DMS53 treated with DMSO at 0.1 percent for 48 hours (cell line): ENCODE results near the gene DEFB112.

ENCODE experiments used
- DNase-seq: peaks from one replicate; lab custom pipeline; 2025; ENCODE audit not compliant: unreplicated experiment; lab: John Stamatoyannopoulos, UW

DEFB112 gene, protein sequence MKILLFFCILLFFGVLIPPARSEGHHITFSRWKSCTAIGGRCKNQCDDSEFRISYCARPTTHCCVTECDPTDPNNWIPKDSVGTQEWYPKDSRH

DNA sequence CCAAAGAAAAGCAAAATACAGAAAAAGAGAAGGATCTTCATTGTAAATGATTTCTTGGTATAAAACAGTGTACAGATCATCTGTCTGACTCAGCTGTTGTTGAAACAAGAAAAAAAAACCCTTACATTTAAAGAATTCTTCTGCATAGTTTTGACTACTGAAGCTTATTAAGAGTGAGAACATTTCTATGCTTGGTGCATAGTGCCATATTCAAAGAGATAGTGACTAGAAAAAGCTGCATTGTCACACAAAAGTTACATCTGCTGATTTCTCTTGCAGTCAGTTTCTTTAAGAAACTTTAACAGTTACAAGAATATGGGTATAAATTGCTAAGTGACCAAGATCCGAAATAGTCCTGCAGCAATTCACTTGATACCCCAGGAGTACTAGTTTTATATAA is at the start of gene DEFB112:
Gene DEFB112 (minus strand): TSS at position 101 of the 400 bp plus-strand sequence. CDS start 60 bp downstream, at position 41.
- no peak for DNase-seq

DNA sequence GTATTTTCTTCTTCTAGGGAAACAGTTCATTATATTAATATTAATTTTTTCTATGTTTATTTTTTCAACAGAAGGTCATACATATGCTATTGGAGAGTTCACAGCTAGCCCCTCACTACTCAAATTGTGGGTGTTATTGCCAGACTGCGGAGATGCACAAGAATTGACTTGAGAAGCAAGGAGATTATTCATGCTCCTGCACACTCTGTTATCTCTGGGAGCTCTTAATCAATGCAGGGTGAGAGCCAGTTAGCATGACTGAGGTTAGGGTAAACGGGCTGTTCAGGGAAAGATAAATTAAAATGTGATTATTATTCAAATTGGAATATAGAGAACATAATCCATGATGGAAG is 48.9 kb upstream of the DEFB112 start:
- no peak for DNase-seq

DNA sequence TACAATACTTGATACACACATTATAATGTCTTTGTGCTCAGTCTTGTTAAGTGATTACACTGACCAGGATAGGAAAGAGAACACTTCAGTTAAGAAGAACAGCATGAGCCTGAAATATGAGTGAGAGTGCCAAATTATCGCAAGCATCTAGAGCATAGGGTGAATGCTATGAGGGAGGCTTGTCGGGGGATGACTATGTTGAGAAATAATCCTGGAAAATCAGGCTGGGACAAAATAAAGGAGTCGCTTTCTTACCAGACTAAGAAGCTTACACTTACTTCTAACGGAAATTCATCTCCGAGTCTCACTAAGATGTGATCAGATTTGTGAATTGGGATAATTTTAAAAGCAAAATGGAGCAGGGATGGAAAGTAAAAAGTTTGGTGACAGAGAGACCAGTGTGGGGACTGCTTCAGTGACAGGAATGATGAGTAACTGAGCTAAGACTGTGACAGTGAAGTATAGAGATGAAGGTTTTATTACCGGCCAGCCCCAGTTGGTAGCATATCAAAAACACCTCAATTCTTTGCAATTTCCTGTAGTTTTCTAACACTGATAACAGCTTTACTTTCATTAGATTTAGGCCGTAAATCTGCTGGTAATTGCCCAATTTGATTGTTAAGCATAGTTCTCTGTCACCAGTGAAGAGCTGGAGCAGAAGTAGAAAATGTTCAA is 48.4 kb upstream of the DEFB112 start:
- DNase-seq = no peak

DNA sequence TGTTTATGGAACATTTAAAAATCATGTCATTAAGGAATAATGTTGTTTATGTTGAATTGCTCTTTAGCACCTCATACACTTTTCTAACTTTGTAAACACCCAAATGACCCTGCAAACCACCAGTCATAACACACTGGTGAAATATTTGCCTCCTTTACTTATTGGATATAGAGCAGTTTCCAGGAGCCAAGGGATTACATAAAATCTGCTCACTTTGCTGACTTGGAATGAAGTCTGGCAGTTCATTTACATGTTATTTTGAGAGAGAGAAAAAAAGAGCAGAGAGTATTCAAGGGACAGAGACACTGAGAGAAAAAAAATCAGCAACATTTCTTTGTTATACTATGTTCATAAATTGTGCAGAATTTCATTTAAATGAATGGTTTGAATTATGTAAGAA is 46.6 kb upstream of the DEFB112 start:
- no peak for DNase-seq

DNA sequence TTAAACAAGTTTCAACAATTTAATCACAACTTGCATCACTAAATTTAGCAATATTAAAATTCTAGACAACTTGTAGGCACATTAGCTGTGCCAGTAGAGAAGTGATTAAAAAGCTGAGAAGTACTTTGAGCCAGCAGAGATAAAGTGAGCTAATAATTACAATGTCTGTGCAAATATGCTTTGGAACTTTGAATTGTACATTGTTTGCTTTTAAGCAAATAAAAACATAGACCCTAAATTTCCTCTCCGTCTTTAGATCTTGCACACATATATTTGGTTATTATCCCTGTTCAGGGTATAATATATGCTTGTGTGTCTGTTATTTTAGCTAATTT is 44.2 kb upstream of the DEFB112 start:
- DNase-seq = no peak

DNA sequence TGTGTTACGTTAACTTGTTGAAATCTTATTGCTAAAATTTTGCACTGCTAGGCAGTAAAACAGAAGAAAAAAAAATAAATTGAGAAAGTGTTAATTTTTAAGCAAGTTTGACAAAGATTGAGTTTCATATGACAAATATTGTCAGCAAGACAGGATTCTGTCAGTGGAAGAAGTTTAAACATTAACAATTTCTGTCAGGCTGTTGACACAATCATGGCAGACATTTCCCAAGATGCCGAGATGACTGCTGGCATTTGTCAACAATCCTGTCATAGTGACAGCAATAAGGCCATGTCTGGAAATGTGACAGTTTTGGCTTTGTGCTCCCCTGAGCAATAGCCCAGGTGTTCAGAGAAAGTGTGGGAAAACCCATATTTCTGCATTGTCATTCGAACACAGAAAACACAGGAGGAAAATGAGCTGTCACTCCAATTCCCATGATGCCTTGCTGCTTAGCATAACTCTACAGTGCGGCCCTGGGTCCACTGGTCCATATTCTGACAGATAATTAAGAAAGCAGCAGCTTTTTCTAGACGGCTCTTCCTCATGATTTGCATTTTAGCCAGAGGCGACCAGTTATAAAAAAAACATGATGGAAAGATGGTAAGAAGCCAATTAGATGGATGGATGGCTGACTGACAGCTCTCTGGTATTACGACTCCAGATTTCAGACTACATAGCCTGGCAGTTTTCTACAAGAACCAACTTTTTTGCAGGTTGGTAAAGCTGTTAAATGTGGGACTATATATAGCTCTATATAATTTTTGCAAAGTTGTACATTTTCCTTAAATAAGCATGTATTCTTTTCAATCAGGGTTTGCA is 43.6 kb upstream of the DEFB112 start:
- DNase-seq = peak; percentile 33

DNA sequence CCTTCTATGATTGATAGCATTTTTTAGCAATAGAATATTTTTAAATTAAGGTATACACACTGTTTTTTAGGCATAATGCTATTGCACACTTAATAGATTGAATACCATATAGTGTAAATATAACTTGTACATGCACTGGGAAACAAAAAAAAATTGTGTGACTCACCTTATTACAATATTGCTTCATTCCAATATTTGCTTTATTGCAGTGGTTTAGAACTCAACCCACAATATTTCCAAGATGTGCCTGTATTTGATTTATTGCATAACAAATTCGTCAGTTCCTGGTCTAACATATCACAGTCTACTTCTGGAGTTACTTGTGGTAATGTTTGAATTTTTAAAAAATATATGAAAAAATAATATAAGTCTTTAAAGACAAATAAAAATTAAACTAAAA is 41.9 kb upstream of the DEFB112 start:
- DNase-seq = peak; percentile 25

DNA sequence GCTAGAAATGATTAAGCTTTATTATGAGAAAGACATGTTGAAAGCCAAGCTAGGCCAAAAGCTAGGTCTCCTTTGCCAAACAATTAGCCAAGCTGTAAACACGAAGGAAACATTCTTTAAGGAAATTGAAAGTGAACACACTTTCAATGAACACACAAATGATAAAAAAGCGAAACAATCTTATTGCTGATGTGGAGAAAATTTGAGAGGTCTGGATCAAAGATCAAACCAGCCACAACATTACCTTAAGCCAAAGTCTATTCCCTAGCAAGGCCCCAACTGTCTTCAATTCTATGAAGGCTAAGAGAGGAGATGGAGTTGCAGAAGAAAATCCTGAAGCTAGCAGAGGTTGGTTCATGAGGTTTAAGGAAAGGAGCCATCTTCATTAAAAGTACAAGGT is 40.2 kb upstream of the DEFB112 start:
- no peak for DNase-seq

DNA sequence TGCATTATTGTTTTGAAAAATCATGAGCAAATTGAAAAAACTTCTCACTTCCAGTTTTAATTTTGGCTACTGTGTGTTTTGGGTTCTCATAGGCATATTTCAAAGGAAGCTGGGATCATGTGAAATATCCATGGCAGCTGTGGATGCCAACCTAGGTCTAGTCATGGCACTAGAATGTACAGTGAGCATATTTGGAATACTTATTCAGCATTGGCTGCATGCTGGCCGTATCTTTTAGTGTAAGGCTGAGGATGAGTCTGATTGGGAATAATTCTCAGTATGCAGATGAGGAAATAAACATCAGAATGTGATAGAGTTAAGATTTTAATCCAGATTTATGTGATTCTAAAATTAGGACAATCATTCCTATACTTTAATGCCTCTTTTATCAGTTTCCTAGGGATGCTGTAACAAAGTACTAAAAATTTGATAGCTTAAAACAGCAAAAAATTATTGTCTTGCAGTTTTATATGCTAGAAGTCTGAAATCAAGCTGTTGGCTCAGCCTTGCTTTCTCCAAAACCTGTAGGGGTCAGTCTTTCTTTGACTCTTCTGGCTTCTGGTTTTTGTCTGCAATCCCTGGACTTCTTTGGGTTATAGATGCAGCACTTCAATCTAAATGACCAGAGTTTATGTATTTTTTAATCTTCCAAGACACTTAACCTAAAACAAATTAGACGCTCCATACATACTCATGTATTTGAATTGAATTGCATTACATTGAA is 37.7 kb upstream of the DEFB112 start:
- no peak for DNase-seq

DNA sequence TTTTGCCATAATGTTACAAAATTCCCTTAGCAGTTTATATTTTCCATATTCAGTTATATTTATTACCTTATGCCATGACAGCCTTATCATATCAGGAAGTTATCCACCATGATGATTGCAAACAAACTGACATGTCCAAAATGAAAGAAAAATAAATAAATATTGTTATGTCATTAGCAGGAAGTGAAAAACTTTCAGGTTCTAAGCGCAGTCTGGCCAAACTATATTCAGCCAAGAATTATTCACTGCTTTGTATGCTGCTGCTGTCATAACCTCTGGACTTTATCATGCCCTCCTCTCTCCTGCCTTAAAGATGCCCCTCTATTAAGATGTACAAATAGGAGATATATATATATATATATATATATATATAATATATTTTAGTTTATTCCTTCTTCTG is 27.7 kb upstream of the DEFB112 start:
- no peak for DNase-seq

DNA sequence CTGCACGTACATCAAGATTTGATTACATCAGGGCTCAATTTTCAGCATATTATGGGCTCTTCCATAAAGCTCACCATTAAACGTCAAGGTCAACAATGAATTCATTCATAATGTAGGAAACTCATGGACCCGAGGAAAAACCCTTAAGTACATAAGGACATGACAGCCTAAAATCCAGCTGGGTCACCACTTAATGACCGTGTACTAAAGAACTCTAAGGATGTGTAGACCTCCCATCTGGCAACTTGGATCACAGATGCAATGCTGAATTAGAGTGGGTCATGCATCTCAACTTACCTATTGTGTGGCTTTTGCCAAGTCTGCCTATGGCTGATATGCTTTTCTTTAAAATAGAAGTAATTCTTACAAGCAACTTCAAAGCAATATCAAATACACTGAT is 26.7 kb upstream of the DEFB112 start:
- no peak for DNase-seq

DNA sequence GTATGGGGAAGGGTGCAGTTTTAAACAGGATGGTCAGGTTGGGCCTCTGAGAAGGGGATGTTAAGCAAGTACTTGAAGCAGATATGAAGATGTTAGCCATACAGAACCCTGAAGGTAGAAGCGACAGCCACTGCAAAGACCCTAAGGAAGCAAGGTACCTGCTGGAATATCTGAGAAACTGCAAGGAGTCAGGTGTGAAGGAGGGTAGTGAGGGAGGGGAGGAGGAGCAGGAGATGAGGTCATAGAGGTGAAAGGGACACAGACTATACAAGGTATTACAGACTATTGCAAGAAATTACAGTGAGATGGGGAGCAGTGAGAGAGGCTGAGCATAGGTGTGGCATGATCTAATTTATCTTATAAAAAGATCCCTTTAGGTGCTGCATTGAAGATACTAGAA is 22.2 kb upstream of the DEFB112 start:
- no peak for DNase-seq

DNA sequence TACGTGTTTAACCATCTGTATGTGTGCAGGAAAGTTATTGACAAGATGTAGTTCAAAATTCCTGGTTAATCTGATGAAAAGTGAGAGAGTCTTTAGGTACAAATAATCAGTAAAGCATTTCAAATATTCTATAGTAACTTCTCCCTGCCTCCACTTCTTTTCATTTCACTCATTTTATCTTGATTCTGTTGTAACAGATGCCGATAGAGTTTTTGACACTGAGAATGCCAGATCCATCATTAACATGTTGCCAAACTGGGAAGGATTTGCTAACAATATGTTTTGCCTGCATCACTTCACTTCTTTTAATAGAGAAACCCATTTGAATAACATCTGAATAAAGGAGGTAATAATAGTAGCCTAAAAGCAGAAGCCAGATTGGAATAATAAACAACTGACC is 20.4 kb upstream of the DEFB112 start:
- no peak for DNase-seq

DNA sequence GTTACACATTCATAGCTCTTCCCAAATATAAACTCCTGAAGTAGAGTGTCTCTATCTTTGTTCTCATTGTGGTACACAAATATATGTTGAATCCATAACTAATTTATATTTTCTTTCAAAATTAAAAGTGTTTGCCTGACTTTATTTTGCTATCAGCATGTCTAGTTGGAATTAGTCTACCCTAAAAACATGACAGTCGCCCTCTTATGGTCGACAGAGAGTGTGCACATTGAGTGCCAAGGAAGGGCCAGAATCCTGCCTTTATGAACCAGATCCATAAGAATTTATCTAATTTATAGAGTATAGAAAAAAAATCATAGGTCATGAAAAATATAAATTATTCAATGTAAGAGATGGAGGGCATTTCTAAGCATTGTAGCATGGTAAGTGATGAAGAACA is 12.3 kb upstream of the DEFB112 start:
- DNase-seq = peak; percentile 20

DNA sequence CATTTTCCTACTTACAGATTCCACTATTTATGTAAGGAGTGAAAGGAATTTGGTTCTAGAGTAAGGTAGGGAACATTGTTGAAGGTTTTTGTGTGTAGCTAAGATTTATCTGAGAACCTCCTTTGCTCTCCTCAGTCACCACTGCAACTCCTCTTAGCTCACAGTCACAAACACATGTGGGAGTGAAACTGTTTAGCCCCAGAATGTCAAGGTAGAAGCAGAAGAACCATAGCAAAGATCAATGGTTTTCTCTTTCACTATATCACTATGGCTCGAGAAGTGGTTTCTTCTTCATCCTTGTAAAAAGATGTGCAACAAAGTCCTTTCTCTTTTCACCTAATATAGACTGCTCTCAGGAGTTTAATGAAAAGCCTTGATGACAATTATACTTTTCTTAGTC is 6.5 kb upstream of the DEFB112 start:
- DNase-seq = no peak

DNA sequence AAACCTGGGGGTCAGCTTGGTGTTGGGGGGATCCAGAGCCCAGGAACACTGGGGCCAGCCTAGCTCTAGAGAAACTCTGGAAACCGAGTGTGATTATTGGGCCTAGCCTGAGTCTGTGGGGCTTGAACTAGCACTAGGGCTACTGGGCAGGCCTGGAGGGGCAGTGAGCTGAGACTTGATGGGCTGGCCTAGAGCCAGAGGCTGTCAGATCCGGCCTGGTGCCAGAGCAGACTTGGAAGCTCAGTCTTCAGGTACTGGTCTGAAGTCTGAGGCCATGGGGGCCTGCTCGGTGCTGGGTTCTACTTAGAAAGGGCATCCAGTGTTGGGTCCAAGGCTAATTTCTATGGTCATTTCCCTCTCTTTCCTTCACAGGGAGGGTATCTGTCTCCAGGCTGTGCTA is 2.7 kb downstream of the DEFB112 start:
- no peak for DNase-seq

DNA sequence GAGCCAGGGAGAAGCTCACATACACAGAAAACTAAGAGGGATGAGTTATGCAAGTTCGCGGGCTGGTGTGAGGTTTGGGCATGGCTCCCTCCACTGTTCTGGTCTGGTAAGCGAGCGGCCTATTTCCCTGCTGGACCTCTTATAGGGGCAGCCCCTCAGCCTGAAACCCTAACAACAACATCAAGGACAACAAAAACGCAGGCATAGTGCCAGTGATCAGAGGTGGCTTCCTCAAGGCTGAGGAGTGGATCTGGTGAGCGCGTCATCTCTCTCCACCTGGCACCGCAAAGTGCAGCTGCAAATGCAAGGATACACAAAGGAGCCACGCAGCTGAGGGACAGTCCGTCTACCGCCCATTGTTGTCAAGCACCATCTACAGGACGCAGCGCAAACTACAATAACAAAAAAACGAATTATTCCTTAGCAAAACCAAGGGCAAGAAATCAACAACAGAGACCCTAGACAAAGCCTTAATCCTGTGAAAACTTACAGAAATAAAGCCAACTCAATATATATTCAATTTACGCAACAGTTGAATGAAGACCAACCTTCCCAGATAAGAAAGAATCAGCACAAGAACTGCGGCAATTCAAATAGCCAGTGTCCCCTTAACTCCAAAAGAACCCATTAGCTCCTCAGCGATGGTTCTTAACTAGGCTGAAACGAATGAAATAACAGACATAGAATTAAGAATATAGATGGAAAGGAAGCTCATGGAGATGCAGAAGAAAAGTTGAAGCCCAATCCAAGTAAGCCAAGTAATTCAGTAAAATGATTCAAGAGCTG is 18.8 kb downstream of the DEFB112 start:
- peak; percentile 87 for DNase-seq

DNA sequence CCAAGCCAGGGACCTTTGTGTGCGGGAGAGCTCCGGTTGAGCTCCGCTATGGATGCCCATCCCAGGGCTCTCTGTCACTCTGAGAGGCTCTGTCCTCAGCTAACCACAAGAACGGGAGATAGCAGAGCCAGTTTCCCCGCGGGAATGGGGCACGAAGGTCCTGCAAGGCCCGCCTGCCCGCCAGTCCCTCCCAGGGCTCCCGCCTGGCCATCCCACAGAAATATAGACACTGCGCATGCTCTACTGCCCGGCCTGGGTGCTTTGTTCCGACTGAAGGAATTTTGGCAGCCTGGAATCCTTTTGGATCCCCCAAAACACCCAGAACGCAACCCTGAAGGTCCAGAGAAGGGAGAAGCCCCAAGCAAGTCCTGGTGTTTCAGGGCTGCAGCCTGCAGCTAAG is 19.4 kb downstream of the DEFB112 start:
- no peak for DNase-seq

DNA sequence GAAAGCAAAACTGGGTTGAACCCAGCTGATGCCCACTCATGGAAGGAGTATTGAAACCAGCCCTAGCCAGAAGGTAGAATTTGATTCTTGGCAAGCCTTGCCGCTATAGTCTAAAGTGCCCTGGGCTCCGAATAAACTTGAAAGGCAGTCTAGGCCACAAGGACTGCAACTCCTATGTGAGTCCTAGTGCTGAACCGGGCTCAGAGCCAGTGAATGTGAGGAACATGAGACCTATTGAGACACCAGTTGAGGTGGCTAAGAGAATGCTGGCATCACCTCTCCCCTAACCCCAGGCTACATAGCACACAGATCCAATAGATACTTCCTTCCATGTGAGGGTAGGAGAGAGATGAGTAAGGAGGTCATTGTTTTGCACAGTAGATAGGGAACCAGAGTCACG is 24.5 kb downstream of the DEFB112 start:
- no peak for DNase-seq

DNA sequence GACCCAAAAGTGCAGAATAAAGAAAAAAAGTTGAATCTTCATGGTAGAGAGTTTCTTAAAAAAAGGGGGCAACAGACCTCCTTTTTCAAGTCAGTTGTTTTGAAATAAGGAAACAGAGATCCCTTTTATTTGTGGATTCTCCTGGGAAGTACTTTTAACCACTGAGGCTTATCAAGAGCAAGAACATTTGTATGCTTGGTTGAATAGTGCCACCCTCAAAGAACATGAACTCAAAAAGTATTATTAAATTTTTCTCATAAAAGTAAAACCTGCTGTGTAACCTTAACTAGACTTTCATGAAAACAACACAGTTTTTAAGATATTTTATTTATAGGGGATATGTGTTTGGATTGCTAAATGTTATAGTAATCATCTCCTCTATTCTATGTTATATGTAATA is 27.8 kb downstream of the DEFB112 start, which contains the start of gene DEFB110:
Gene DEFB110 (minus strand): TSS at position 101 of the 400 bp plus-strand sequence. CDS start 59 bp downstream, at position 42.
- no peak for DNase-seq

DNA sequence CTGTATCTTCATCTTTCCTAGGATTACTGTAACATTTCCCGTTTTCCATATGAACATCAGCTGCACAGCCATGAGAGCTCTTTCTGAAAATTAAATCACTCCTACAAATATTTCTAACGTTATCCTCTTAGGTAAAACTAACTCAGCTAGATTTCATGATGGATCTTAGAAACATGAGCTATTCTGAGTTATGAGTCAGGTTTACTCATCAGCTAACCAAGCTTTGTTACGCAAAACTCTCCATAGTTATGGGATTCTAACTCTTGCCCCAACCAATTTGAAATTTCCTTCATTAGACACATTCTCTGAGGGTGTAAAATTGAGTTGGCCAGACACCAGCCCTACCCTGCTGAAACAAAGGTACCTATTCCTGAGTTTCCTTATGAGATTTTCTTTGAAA is 41.9 kb downstream of the DEFB112 start:
- DNase-seq = no peak
